Tibial nerve (tissue), 4 donors: Measurements from ENCODE around the gene CAPN13. TPM values are rescaled to one million over a fixed set of nuclear protein-coding genes. Genes with fewer than 3 reads are reported as not detected.
A peak's percentile ranks its signal among the peaks of the same experiment; 100 is the strongest.

Source experiments
- DNase-seq, 2 donors: peaks; one replicate each; pipeline ENCODE4 v3.0.0-alpha.2; 2019; ENCODE audit warnings: low spot score in 2 of 2
- H3K27ac ChIP-seq, 4 donors: fragments of 200-600 bp; sonication (generic) in 3 of 4; one replicate each; pipeline ENCODE4 v1.5.1; 2017 to 2019; ENCODE audit warnings: mild to moderate bottlenecking in 1 of 4
- H3K27me3 ChIP-seq, 2 donors: fragments of 200-600 bp; sonication (generic) in 1 of 2; one replicate each; pipeline versions ENCODE4 v1.5.1 to v1.6.0; 2017 to 2019
- H3K36me3 ChIP-seq, 3 donors: fragments of 200-600 bp; sonication (generic); one replicate each; pipeline ENCODE4 v1.5.1; 2018 to 2019
- H3K4me1 ChIP-seq, 4 donors: fragments of 200-600 bp; sonication (generic) in 3 of 4; one replicate each; pipeline ENCODE4 v1.5.1; 2017 to 2019
- H3K4me3 ChIP-seq, 4 donors: fragments of 200-600 bp; sonication (generic) in 3 of 4; one replicate each; pipeline ENCODE4 v1.5.1; 2017 to 2019; ENCODE audit warnings: mild to moderate bottlenecking in 1 of 4, moderate library complexity in 1 of 4
- H3K9me3 ChIP-seq, 4 donors: fragments of 200-600 bp; sonication (generic) in 3 of 4; one replicate each; pipeline ENCODE4 v1.5.1; 2017 to 2019
- EP300 ChIP-seq, 2 donors: sonication (generic); formaldehyde crosslinking; IDR thresholded peaks; one replicate each; pipeline ENCODE4 v1.6.1; 2017; ENCODE audit warnings: antibody characterized with exemption in 2 of 2, mild to moderate bottlenecking in 1 of 2
- POLR2A ChIP-seq, 2 donors: fragments of 450-650 bp; IDR thresholded peaks; one replicate each; pipeline ENCODE4 v1.6.1; 2017; ENCODE audit warnings: antibody characterized with exemption in 2 of 2, mild to moderate bottlenecking in 2 of 2, moderate library complexity in 2 of 2
- WGBS, 2 donors: methylation state at CpG; one replicate each; pipeline ENCODE4 v1.1.5; 2018; 5-methylcytosine and 5-hydroxymethylcytosine counted together
- total RNA-seq, 4 donors: library from RNA; depleted of rRNA; stranded (reverse); fragments of >200 nt; gene quantifications; one replicate each; pipeline ENCODE4 v1.1.0, GENCODE V29; 2016
- TF ChIP-seq, protein P1 (sequence below), 5 experiments: fragments of 200-600 bp in 3 of 5; fragments of 450-650 bp in 2 of 5; sonication (generic) in 3 of 5; IDR thresholded peaks; one replicate each; pipeline ENCODE4 v1.5.1; 2016 to 2019; ENCODE audit warnings: antibody characterized with exemption in 5 of 5, mild to moderate bottlenecking in 3 of 5, moderate library complexity in 2 of 5

Gene CAPN13
- total RNA-seq, 4 donors from 2014 or later = not detected

DNA sequence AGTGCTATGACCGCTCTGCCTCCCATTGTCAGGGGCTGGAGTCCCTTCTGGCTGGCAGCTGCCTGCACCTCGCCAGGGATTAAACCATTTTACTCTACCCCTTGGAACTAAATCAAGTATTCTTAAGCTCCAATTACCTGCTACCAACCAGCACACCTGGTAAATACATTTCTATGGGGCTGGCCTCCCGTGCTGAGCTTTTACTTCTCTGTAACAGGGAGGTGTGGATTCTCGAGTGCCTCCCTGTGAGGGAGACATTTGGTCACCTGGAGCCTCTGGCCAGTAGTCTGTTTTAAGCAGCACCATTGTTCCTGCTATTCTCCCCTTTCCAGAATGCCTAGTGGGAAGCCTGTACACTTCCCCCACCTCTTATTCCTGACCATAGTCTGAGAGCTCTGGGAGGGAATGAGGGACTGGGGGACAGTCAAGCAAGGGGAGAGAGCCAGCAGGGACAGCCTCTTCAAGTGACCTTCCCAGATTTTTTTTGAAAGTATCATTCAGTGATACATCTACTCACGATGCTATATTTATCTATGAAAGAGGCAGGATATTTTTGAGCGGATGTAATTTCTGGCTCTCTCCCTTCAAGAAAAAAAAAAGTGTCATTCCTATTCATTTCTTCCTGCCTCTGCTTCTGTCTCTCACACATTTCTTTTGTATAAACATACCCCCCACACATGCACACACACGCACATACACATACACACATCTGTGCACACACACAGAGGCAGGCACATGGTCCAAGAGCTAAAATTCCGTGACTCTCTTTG, 112.8 kb downstream of the CAPN13 start:
- Histone ChIP-seq H3K27me3 (no peaks in the 10 kb centered on the region), H3K4me1 (no peaks in the 10 kb centered on the region), H3K27ac (no peak overlapping the region), H3K9me3 (peaks cover 0 to 12% (median 0%) of the 10 kb centered on the region in 4 donors), H3K4me3 (no peak overlapping the region), H3K36me3 (no peaks in the 10 kb centered on the region)
- TF ChIP-seq POLR2A (IDR thresholded peaks at IDR 0.05) (no peak), EP300 (IDR thresholded peaks at IDR 0.05) (no peak)
- TF ChIP-seq, protein P1, sequence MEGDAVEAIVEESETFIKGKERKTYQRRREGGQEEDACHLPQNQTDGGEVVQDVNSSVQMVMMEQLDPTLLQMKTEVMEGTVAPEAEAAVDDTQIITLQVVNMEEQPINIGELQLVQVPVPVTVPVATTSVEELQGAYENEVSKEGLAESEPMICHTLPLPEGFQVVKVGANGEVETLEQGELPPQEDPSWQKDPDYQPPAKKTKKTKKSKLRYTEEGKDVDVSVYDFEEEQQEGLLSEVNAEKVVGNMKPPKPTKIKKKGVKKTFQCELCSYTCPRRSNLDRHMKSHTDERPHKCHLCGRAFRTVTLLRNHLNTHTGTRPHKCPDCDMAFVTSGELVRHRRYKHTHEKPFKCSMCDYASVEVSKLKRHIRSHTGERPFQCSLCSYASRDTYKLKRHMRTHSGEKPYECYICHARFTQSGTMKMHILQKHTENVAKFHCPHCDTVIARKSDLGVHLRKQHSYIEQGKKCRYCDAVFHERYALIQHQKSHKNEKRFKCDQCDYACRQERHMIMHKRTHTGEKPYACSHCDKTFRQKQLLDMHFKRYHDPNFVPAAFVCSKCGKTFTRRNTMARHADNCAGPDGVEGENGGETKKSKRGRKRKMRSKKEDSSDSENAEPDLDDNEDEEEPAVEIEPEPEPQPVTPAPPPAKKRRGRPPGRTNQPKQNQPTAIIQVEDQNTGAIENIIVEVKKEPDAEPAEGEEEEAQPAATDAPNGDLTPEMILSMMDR (IDR thresholded peaks at IDR 0.05) = no peak
- 43 to 47% methylated on average over 8 of the region's 8 CpGs for WGBS, 2 donors
- DNase-seq = peak in 1 of 2 donors; percentile 1

DNA sequence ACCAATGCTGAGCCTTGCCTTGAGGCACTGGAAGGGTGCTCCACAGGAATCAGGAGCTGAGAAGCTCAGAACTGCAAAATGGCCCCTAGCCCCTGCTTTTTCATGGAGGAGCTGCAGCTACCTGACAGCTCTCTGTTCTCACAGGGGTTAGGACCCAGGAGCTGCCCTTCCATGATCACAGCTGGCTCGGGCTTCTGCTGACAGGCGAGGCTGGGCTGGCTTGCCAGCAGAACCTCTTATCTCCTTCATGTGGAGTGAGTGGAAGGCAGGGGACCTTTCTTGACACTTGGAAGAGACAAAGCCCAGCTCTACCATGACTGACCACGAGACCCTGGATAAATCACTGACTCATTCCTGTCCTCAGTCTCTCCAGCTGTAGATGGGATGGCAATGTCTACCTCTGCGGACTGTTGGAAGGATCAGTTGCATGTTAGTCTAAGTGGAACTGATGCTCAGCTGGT, 113.4 kb downstream of the CAPN13 start:
- Histone ChIP-seq H3K4me3 (no peak overlapping the region), H3K4me1 (no peaks in the 10 kb centered on the region), H3K27me3 (no peaks in the 10 kb centered on the region), H3K9me3 (peaks cover 0 to 12% (median 0%) of the 10 kb centered on the region in 4 donors), H3K27ac (no peak overlapping the region), H3K36me3 (no peaks in the 10 kb centered on the region)
- peak in 1 of 2 donors; percentile 4 for DNase-seq
- WGBS, 2 donors = 79 to 80% methylated on average over 4 of the region's 4 CpGs
- no peak for TF ChIP-seq POLR2A (IDR thresholded peaks at IDR 0.05)
- no peak for TF ChIP-seq EP300 (IDR thresholded peaks at IDR 0.05)
- TF ChIP-seq, protein P1 (IDR thresholded peaks at IDR 0.05) = no peak

DNA sequence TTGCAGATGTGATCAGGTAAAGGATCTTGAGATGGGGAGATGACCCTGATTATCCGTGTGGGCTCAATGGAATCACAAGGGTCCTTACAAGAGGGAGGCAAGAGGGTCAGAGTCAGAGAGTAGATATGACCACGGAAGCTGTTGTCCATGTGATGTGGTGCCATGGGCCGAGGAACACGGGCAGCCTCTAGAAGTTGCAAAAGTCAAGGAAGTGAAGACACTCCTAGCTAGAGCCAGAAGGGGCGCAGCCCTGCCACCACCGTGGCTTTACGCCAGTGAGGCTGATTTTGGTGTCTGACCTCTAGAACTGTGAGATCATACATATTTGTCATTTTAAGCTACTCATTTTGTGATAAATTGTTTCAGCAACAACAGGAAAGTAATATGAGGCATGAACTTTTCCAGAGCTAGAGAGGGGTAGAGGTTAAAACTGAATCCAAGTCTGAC, 114.4 kb downstream of the CAPN13 start:
- Histone ChIP-seq H3K4me1 (no peaks in the 10 kb centered on the region), H3K4me3 (no peak overlapping the region), H3K36me3 (no peaks in the 10 kb centered on the region), H3K27ac (no peak overlapping the region), H3K9me3 (peaks cover 0 to 8% (median 0%) of the 10 kb centered on the region in 4 donors), H3K27me3 (no peaks in the 10 kb centered on the region)
- DNase-seq = no peak
- TF ChIP-seq POLR2A (IDR thresholded peaks at IDR 0.05) (no peak), EP300 (IDR thresholded peaks at IDR 0.05) (no peak)
- TF ChIP-seq, protein P1 (IDR thresholded peaks at IDR 0.05) = no peak
- WGBS, 2 donors = 80 to 85% methylated on average over 7 of the region's 7 CpGs

DNA sequence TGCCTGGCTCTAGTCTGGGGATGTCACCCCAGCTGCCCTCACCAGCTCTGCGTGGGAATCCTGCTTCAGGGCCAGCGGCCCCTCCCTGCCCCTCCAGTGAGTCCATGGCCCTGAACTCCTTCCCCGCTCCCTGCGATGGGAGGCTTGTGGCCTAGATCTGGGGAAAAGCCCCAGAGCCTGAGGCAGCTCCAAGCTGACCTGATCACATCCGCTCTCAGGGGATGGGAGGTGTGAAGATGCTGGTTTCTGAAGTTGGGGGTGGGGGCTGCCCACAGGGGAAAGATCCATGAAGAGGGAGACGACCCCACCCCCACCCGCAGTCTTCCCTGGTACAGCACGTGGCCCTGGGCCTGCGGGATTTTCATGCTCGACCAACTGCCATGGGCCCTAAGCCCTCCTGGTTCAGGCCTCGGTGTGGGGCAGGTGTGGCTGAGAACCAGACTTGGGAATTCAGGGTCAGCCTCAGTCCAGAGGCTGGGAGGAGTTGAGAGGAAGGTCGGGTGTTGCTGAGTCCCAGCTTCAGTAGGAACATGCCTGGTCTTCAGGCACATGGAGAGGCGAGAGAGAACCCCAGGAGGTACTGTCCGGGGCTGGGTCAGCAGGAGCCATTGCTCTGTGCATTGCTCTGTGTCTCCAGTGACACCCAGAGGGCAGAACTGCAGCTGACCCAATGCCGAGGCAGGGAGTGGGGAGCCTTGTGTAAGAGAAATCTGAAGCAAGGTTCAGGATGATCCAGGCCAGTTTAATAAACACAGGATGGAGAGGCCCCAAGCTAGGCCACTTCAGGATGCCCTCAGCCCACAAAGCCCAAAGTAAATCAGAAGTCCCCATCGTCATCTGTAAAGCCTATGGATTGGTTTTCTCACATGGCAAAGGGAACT, 115.1 kb downstream of the CAPN13 start:
- 71 to 82% methylated on average over 7 to 16 of the region's 16 CpGs for WGBS, 2 donors
- Histone ChIP-seq H3K9me3 (peaks cover 0 to 1% (median 0%) of the 10 kb centered on the region in 4 donors), H3K4me1 (no peaks in the 10 kb centered on the region), H3K27me3 (no peaks in the 10 kb centered on the region), H3K27ac (no peak overlapping the region), H3K36me3 (no peaks in the 10 kb centered on the region), H3K4me3 (no peak overlapping the region)
- DNase-seq = no peak
- TF ChIP-seq, protein P1 (IDR thresholded peaks at IDR 0.05) = no peak
- TF ChIP-seq POLR2A (IDR thresholded peaks at IDR 0.05) (no peak), EP300 (IDR thresholded peaks at IDR 0.05) (no peak)
